ENCODE results near the gene ANK2. TPM values are rescaled to one million over a fixed set of nuclear protein-coding genes. Genes with fewer than 3 reads are reported as not detected.
"Not testable (repeated sequence)": the region's sequence is repeated elsewhere in the genome, so short reads cannot be mapped to it uniquely, and the experiment has no call there.

The ANK2 gene
- total and polyA plus RNA-seq, 4 donors: 1.1 to 61.2 (median 12.5) TPM

DNA sequence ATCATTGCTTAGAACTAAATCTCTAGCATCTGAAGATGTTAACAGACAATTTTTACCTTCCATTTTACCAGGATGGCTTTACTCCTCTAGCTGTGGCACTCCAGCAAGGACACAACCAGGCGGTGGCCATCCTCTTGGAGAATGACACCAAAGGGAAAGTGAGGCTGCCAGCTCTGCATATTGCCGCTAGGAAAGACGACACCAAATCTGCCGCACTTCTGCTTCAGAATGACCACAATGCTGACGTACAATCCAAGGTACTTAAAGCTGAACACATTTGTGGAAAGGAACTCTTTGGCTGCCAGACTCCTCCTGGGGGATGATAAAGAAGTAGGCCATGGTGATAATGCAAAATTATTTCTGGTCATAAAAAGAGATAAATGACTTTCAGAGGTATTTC, 187.5 kb downstream of the ANK2 start:
- Histone ChIP-seq H3K36me3 (ENCODE audit: control insufficient read depth in 4 of 4, insufficient read depth in 4 of 4, low read length in 4 of 4) (no peaks in the 10 kb centered on the region), H3K4me1 (ENCODE audit: control insufficient read depth in 5 of 5, insufficient read depth in 5 of 5, low read length in 5 of 5) (no peaks in the 10 kb centered on the region), H3K27ac (ENCODE audit: low read depth in 1 of 2, low read length in 1 of 2) (no peak overlapping the region), H3K9me3 (ENCODE audit: control insufficient read depth in 4 of 4, insufficient read depth in 3 of 4, low read length in 3 of 4) (no peaks in the 10 kb centered on the region), H3K4me3 (no peak overlapping the region), H3K27me3 (ENCODE audit: control insufficient read depth in 3 of 3, insufficient read depth in 3 of 3, low read length in 2 of 3) (no peaks in the 10 kb centered on the region), H3K9ac (ENCODE audit: insufficient read depth in 1 of 2, low read length in 2 of 2) (no peak overlapping the region)
- ATAC-seq (ENCODE audit: insufficient read depth, low FRiP score) (no peak), DNase-seq (no peak)
- TF ChIP-seq, protein P1, sequence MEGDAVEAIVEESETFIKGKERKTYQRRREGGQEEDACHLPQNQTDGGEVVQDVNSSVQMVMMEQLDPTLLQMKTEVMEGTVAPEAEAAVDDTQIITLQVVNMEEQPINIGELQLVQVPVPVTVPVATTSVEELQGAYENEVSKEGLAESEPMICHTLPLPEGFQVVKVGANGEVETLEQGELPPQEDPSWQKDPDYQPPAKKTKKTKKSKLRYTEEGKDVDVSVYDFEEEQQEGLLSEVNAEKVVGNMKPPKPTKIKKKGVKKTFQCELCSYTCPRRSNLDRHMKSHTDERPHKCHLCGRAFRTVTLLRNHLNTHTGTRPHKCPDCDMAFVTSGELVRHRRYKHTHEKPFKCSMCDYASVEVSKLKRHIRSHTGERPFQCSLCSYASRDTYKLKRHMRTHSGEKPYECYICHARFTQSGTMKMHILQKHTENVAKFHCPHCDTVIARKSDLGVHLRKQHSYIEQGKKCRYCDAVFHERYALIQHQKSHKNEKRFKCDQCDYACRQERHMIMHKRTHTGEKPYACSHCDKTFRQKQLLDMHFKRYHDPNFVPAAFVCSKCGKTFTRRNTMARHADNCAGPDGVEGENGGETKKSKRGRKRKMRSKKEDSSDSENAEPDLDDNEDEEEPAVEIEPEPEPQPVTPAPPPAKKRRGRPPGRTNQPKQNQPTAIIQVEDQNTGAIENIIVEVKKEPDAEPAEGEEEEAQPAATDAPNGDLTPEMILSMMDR (IDR thresholded peaks at IDR 0.05; ENCODE audit: control extremely low read depth, extremely low read depth): no peak
- WGBS, 2 donors: 88 to 92% methylated on average over 5 of the region's 5 CpGs

DNA sequence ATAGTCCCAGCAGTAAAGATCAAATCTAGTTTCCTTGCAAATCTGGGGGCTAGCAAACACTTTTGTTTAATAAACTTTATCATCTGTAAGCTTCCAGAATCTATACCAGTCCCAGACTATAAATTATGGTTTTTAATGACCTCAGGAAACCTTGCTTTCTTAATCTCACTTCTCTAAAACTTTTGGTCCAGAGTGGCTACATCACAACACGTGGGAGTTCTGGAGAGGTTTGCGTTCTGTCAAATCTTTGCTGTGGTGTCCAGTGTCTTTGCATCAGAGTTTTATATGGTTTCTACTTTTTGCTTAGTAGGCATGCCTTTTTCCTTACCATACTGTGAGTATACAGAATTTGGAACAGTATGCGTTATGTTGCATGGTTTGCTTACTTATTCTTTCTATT, 193.9 kb downstream of the ANK2 start:
- Histone ChIP-seq H3K27me3 (ENCODE audit: control insufficient read depth in 3 of 3, insufficient read depth in 3 of 3, low read length in 2 of 3) (no peaks in the 10 kb centered on the region), H3K4me1 (ENCODE audit: control insufficient read depth in 5 of 5, insufficient read depth in 5 of 5, low read length in 5 of 5) (no peaks in the 10 kb centered on the region), H3K9me3 (ENCODE audit: control insufficient read depth in 4 of 4, insufficient read depth in 3 of 4, low read length in 3 of 4) (no peaks in the 10 kb centered on the region), H3K4me3 (no peak overlapping the region), H3K9ac (ENCODE audit: insufficient read depth in 1 of 2, low read length in 2 of 2) (no peak overlapping the region), H3K36me3 (ENCODE audit: control insufficient read depth in 4 of 4, insufficient read depth in 4 of 4, low read length in 4 of 4) (no peaks in the 10 kb centered on the region), H3K27ac (ENCODE audit: low read depth in 1 of 2, low read length in 1 of 2) (no peak overlapping the region)
- no peak for DNase-seq
- TF ChIP-seq, protein P1 (IDR thresholded peaks at IDR 0.05; ENCODE audit: control extremely low read depth, extremely low read depth): no peak
- 64 to 81% methylated on average over 3 of the region's 3 CpGs for WGBS, 2 donors
- ATAC-seq (ENCODE audit: insufficient read depth, low FRiP score): no peak

DNA sequence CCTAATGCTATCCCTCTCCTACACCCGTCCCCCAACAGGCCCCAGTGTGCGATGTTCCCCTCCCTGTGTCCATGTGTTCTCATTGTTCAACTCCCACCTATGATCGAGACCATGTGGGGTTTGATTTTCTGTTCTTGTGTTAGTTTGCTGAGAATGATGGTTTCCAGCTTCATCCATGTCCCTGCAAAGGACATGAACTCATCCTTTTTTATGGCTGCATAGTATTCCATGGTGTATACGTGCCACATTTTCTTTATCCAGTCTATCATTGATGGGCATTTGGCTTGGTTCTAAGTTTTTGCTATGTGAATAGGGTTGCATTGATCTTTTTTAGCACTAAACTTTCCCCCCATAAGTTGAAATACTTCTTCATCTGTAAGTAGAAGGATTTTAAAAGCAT, 195.3 kb downstream of the ANK2 start:
- not testable (repeated sequence) for H3K9ac ChIP-seq (ENCODE audit: insufficient read depth in 1 of 2, low read length in 2 of 2); H3K27me3 ChIP-seq (ENCODE audit: control insufficient read depth in 3 of 3, insufficient read depth in 3 of 3, low read length in 2 of 3)
- WGBS, 2 donors: 92 to 95% methylated on average over 4 of the region's 4 CpGs

DNA sequence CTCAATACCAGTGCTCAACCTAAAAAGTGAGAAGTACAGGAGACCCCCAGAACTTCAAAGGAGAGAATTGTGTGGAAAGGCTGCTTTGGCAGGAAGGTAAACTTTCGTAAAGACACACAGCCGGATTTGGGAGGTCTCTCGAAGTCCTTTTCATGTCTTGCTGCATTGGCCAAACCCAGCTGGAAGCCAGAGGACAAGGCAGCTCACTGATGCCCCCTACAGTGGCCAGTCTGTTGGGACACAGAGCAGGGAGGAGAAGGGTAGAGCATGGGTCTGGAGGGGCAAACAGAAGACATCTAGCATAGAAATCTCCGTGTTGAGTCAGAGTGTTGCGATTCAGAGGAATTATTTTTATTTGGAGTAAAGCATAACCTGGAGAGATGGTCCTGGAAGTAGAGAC, 198.9 kb downstream of the ANK2 start:
- Histone ChIP-seq H3K4me3 (no peak overlapping the region), H3K27ac (ENCODE audit: low read depth in 1 of 2, low read length in 1 of 2) (no peak overlapping the region), H3K9me3 (ENCODE audit: control insufficient read depth in 4 of 4, insufficient read depth in 3 of 4, low read length in 3 of 4) (no peaks in the 10 kb centered on the region), H3K36me3 (ENCODE audit: control insufficient read depth in 4 of 4, insufficient read depth in 4 of 4, low read length in 4 of 4) (peaks cover 0 to 2% (median 0%) of the 10 kb centered on the region in 4 donors), H3K4me1 (ENCODE audit: control insufficient read depth in 5 of 5, insufficient read depth in 5 of 5, low read length in 5 of 5) (no peaks in the 10 kb centered on the region), H3K27me3 (ENCODE audit: control insufficient read depth in 3 of 3, insufficient read depth in 3 of 3, low read length in 2 of 3) (no peaks in the 10 kb centered on the region), H3K9ac (ENCODE audit: insufficient read depth in 1 of 2, low read length in 2 of 2) (no peak overlapping the region)
- no peak for ATAC-seq (ENCODE audit: insufficient read depth, low FRiP score)
- TF ChIP-seq, protein P1 (IDR thresholded peaks at IDR 0.05; ENCODE audit: control extremely low read depth, extremely low read depth): no peak
- WGBS, 2 donors: 77 to 89% methylated on average over 5 of the region's 5 CpGs
- no peak for DNase-seq

More for the DNA sequence above, 195.3 kb downstream of the ANK2 start:
- ATAC-seq (ENCODE audit: insufficient read depth, low FRiP score); H3K4me3 ChIP-seq; H3K27ac ChIP-seq (ENCODE audit: low read depth in 1 of 2, low read length in 1 of 2); H3K36me3 ChIP-seq (ENCODE audit: control insufficient read depth in 4 of 4, insufficient read depth in 4 of 4, low read length in 4 of 4); H3K9me3 ChIP-seq (ENCODE audit: control insufficient read depth in 4 of 4, insufficient read depth in 3 of 4, low read length in 3 of 4); H3K4me1 ChIP-seq (ENCODE audit: control insufficient read depth in 5 of 5, insufficient read depth in 5 of 5, low read length in 5 of 5); DNase-seq: not testable (repeated sequence)
